CD4-positive, alpha-beta T cell (primary cell): ENCODE data around the gene DSEL. TPM values are rescaled to one million over a fixed set of nuclear protein-coding genes. Genes with fewer than 3 reads are reported as not detected.

ENCODE experiments used
- ATAC-seq: fragments of 200-7000 bp; cut with Tn5 transposase; one replicate; pipeline ENCODE4 v1.10.0; 2022; ENCODE audit warnings: mild to moderate bottlenecking; ENCODE audit not compliant: poor library complexity
- CTCF ChIA-PET: fragments of 350-600 bp; sonication (Branson Sonifier 250); formaldehyde crosslinking; loops from one replicate; lab custom pipeline; 2021; ENCODE audit warnings: antibody characterized with exemption, inconsistent platforms; lab: Charles Lee
- POLR2A ChIA-PET: fragments of 350-600 bp; sonication (Branson Sonifier 250); formaldehyde crosslinking; loops from one replicate; lab custom pipeline; 2021; ENCODE audit warnings: antibody characterized with exemption, inconsistent platforms; lab: Charles Lee
- DNase-seq, 14 experiments: peaks; one replicate each; pipeline ENCODE4 v3.0.0-alpha.2; 2013 to 2020; ENCODE audit warnings: mixed read lengths in 2 of 14
- H3K27ac ChIP-seq, 2 donors: one replicate each; pipeline versions ENCODE4 v1.5.1 to v1.7.0; 2013; ENCODE audit warnings: low read length in 2 of 2, low read depth in 1 of 2, mild to moderate bottlenecking in 1 of 2
- H3K27me3 ChIP-seq, 2 experiments: 1 replicate in 1 of 2; 2 replicates in 1 of 2; pipeline versions ENCODE4 v1.6.1 to v1.7.0; 2013; ENCODE audit warnings: low read length in 2 of 2, control low read depth in 1 of 2, mild to moderate bottlenecking in 1 of 2, moderate library complexity in 1 of 2; ENCODE audit not compliant: insufficient read depth in 2 of 2, control insufficient read depth in 1 of 2
- H3K36me3 ChIP-seq: one replicate; pipeline ENCODE4 v1.6.1; 2013; ENCODE audit warnings: low read length, control low read depth; ENCODE audit not compliant: insufficient read depth
- H3K4me1 ChIP-seq: one replicate; pipeline ENCODE4 v1.6.1; 2013; ENCODE audit warnings: low read length, control low read depth; ENCODE audit not compliant: insufficient read depth
- H3K4me3 ChIP-seq: one replicate; pipeline ENCODE4 v1.5.1; 2013; ENCODE audit warnings: mild to moderate bottlenecking, low read length, moderate library complexity
- H3K9me3 ChIP-seq, 2 experiments: 1 replicate in 1 of 2; 2 replicates in 1 of 2; pipeline versions ENCODE4 v1.6.1 to v1.7.0; 2013; ENCODE audit warnings: low read length in 2 of 2, mild to moderate bottlenecking in 2 of 2, control low read depth in 1 of 2, moderate library complexity in 1 of 2; ENCODE audit not compliant: control insufficient read depth in 1 of 2, insufficient read depth in 1 of 2
- H3K27ac Mint-ChIP-seq: one replicate; pipeline ENCODE4 v1.8.0; 2020; ENCODE audit warnings: mixed read lengths
- H3K27me3 Mint-ChIP-seq: one replicate; pipeline ENCODE4 v1.8.0; 2021; ENCODE audit warnings: mixed read lengths
- H3K36me3 Mint-ChIP-seq: one replicate; pipeline ENCODE4 v1.8.0; 2021; ENCODE audit warnings: low read depth, mixed read lengths
- H3K4me1 Mint-ChIP-seq: one replicate; pipeline ENCODE4 v1.8.0; 2021; ENCODE audit warnings: low read depth, mixed read lengths
- H3K4me3 Mint-ChIP-seq: one replicate; pipeline ENCODE4 v1.8.0; 2020; ENCODE audit warnings: mild to moderate bottlenecking, mixed read lengths
- H3K9me3 Mint-ChIP-seq: one replicate; pipeline ENCODE4 v1.8.0; 2020; ENCODE audit warnings: mixed read lengths
- intact Hi-C, 2 experiments: fragments of 100-400 bp; cut with DNase I in 1 of 2; cut with micrococcal nuclease in 1 of 2; formaldehyde crosslinking; loops; one replicate each; pipeline versions ENCODE4 v1.15.1 to v1.9.0; 2023 to 2025; cut with DNase I, micrococcal nuclease
- total RNA-seq, 174 experiments: library from RNA in 2 of 174; stranded (reverse) in 2 of 174; gene quantifications; one replicate each; pipeline ENCODE4 v1.2.3 and lab custom pipeline; 2021 to 2026
- TF ChIP-seq, protein P1 (sequence below): fragments of 200-600 bp; IDR thresholded peaks from one replicate; pipeline ENCODE4 v1.8.0; 2022; ENCODE audit warnings: antibody characterized with exemption, mild to moderate bottlenecking

Gene DSEL
- total RNA-seq, 2 experiments from 2014 or later, result 0.52 to 0.53 TPM

DNA sequence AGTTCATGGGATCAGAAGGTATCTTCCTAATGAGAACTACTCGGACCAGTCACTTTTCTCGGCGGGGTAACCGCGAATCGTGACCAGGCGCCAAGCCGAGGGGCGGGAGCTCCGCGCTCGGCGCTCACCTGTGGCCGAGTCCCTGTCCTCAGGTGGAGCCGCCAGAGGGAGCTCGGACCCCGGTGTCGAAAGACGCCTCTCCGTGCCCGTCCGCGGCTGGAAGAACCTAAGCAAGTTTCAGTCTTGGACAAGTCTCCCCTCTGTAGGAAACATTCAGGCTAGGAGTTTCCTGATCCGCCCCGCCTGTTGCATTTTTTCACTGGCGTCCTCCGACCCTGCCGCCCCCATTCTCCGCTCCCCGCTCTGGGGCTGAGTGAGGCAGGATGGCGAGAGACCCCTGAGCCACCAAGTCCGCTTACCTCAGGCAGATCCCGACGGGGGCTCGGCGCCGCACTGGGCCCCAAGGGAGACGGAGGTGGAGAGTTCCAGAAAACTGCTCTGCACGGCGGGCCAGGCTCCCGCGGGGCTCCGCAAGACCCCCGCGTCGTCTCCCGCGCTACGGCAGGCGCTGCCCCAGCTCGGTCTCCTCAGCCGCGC lies 480 bp downstream of the DSEL start:
- H3K4me1 ChIP-seq, result peaks cover 18% of the 10 kb centered on the region
- Mint-ChIP-seq H3K4me1 (peaks cover 37% of the 10 kb centered on the region), H3K36me3 (no peaks in the 10 kb centered on the region), H3K9me3 (no peaks in the 10 kb centered on the region), H3K4me3 (peak overlapping the region; percentile 89), H3K27me3 (no peaks in the 10 kb centered on the region), H3K27ac (peak overlapping the region; percentile 18)
- no peaks in the 10 kb centered on the region for H3K36me3 ChIP-seq
- H3K27ac ChIP-seq, result no peak overlapping the region
- H3K27me3 ChIP-seq, result no peaks in the 10 kb centered on the region
- H3K4me3 ChIP-seq, result peak overlapping the region; percentile 77
- no peaks in the 10 kb centered on the region for H3K9me3 ChIP-seq
- intact Hi-C loops, result loop anchor here (5.0 to 10.0 kb wide), 3 partner anchors 299 to 1199 kb away; partner anchors contain the start of gene TMX3 (in 1 of the 2)
- DNase-seq (peak; percentile 15 to 76 (median 45)), ATAC-seq (peak; percentile 5)
- ChIA-PET CTCF (interaction anchor here (1.2 kb wide), 1 partner anchor 14 kb away, joined by 3 read pairs; no protein-coding TSS in a partner anchor), POLR2A (interaction anchor here (1.0 to 1.6 kb wide), 3 partner anchors 10 to 17 kb away, joined by 3 to 4 read pairs (median 3); no protein-coding TSS in a partner anchor)
- TF ChIP-seq, protein P1, sequence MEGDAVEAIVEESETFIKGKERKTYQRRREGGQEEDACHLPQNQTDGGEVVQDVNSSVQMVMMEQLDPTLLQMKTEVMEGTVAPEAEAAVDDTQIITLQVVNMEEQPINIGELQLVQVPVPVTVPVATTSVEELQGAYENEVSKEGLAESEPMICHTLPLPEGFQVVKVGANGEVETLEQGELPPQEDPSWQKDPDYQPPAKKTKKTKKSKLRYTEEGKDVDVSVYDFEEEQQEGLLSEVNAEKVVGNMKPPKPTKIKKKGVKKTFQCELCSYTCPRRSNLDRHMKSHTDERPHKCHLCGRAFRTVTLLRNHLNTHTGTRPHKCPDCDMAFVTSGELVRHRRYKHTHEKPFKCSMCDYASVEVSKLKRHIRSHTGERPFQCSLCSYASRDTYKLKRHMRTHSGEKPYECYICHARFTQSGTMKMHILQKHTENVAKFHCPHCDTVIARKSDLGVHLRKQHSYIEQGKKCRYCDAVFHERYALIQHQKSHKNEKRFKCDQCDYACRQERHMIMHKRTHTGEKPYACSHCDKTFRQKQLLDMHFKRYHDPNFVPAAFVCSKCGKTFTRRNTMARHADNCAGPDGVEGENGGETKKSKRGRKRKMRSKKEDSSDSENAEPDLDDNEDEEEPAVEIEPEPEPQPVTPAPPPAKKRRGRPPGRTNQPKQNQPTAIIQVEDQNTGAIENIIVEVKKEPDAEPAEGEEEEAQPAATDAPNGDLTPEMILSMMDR, result peak; percentile 39

DNA sequence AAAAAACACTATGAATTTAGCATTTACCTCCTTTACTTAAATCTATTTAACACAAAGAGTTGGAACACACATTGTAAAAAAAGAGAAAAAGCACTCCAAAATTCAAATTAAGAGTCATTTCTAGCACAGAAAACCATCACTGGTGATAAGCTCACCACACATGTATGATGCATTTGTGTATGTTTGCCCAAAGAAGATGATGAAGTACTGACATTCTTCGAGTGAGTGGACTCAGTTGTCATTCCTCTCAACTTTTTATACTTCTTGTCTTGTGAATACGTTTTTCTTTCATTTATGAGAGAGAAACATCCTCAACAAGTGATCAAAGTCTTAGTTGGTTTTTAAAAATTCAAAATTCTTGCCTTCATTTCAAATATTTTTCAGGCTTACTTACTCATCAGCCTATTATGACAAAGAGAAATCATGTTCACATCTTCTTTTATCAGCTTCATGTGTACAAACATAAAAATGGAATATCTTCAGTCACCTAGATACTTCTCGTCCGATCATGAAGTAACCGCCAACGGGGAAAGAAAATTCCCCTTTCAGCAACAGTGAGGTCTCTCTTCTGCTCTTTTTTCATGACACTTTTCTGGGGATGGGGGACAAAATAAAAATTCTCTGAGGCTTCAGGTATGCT lies 1.5 kb downstream of the DSEL start:
- TF ChIP-seq, protein P1, result no peak
- intact Hi-C loops, result loop anchor here (5.0 to 10.0 kb wide), 5 partner anchors 298 to 1207 kb away; partner anchors contain the start of gene TMX3 (in 1 of the 2)
- DNase-seq (no peak), ATAC-seq (no peak)
- H3K36me3 Mint-ChIP-seq, result no peaks in the 10 kb centered on the region
- no peaks in the 10 kb centered on the region for H3K36me3 ChIP-seq
- H3K27me3 Mint-ChIP-seq, result no peaks in the 10 kb centered on the region
- H3K4me1 Mint-ChIP-seq, result peaks cover 37% of the 10 kb centered on the region
- CTCF ChIA-PET, result interaction anchor here (1.2 kb wide), 1 partner anchor 15 kb away, joined by 3 read pairs; no protein-coding TSS in a partner anchor
- H3K4me3 Mint-ChIP-seq, result peak overlapping the region; percentile 89
- H3K27me3 ChIP-seq, result no peaks in the 10 kb centered on the region
- peak overlapping the region; percentile 18 for H3K27ac Mint-ChIP-seq
- H3K9me3 ChIP-seq, result no peaks in the 10 kb centered on the region
- H3K27ac ChIP-seq, result no peak overlapping the region
- POLR2A ChIA-PET, result no interaction called here
- H3K4me3 ChIP-seq, result no peak overlapping the region
- peaks cover 18% of the 10 kb centered on the region for H3K4me1 ChIP-seq
- no peaks in the 10 kb centered on the region for H3K9me3 Mint-ChIP-seq

DNA sequence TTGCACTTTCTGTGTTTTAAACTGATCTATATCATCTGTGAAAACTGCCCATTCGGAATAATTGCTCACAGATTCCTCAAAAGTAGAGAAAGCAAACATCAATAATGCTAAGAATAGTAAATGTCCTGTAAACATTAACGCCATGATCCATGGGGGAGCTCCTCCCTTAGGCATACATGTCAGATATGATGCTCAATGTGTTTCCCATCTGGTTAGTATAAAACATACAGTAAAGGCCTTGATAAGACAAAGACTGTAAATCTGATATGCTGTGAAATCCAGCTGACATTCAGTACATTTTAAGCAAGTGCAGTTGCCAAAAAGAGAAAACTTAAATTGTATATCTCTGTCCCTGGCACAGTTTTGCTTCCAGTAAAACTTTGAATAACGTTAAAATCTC lies 2.1 kb downstream of the DSEL start:
- Mint-ChIP-seq H3K27me3 (no peaks in the 10 kb centered on the region), H3K4me1 (peaks cover 37% of the 10 kb centered on the region), H3K27ac (no peak overlapping the region), H3K36me3 (no peaks in the 10 kb centered on the region), H3K9me3 (no peaks in the 10 kb centered on the region), H3K4me3 (peak overlapping the region; percentile 89)
- intact Hi-C loops, result loop anchor here (5.0 to 10.0 kb wide), 3 partner anchors 1143 to 1208 kb away; partner anchors contain the start of gene TMX3 (in 1 of the 2)
- no peak for ATAC-seq
- TF ChIP-seq, protein P1, result no peak
- ChIA-PET POLR2A (no interaction called here), CTCF (no interaction called here)
- DNase-seq, result no peak
- Histone ChIP-seq H3K4me1 (peaks cover 18% of the 10 kb centered on the region), H3K36me3 (no peaks in the 10 kb centered on the region), H3K27me3 (no peaks in the 10 kb centered on the region), H3K4me3 (no peak overlapping the region), H3K9me3 (no peaks in the 10 kb centered on the region), H3K27ac (no peak overlapping the region)
